Activated CD4-positive, CD25-positive, alpha-beta regulatory T cell treated with anti-CD3 and anti-CD28 coated beads, Interleukin-2, amount 50 U/mL, for 72 hours (primary cell): Measurements from ENCODE around the gene PACC1.

Experiments used
- DNase-seq: peaks from one replicate; pipeline ENCODE4 v3.0.0; 2021

Gene PACC1

DNA sequence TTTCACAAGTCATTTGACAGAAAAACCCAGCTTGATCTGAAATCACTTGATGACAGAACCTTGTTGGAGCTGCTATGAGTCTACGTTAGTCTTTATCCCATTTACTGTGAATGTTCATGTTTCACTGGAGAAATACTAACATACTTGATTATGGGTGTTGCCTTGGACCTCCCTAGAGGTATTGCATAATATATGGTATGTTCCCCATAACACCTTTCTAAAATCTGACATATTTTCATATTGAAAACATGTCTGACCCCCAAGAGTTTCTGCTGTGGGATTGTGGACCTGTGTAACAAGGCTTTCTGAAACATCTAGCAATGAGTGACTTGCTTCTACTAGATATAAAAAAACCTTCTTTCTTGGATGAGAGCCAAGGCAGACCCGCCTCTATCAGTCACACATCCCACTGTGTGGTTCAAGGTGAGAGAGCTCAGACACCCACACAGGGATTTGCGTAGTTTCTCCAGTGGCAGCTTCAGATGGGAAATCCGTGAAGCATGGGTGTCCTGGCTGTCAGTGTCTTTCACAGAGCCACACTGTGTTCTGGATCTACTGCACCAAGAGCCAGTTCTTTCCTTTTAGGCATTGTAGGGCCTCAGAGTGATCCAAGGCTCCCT is 22.6 kb upstream of the PACC1 start:
- no peak for DNase-seq

DNA sequence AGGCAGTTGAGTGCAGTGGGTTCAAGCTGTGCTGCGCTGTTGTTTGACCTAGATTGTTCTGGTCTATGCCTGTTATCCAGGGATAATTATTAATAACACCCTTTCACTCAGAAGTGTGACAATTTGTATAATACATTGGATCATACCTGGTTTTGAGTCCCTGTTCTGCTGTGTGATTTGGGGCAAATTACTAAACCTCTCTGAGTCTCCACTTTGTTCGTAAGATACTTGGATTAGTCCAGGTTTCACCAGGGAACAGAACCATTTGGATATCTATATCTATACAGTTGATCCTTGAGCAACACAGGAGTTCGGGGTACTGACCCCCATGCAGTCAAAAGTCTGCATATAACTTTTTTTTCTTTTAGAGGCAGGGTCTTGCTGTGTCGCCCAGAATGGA is 20.3 kb upstream of the PACC1 start:
- DNase-seq = no peak

DNA sequence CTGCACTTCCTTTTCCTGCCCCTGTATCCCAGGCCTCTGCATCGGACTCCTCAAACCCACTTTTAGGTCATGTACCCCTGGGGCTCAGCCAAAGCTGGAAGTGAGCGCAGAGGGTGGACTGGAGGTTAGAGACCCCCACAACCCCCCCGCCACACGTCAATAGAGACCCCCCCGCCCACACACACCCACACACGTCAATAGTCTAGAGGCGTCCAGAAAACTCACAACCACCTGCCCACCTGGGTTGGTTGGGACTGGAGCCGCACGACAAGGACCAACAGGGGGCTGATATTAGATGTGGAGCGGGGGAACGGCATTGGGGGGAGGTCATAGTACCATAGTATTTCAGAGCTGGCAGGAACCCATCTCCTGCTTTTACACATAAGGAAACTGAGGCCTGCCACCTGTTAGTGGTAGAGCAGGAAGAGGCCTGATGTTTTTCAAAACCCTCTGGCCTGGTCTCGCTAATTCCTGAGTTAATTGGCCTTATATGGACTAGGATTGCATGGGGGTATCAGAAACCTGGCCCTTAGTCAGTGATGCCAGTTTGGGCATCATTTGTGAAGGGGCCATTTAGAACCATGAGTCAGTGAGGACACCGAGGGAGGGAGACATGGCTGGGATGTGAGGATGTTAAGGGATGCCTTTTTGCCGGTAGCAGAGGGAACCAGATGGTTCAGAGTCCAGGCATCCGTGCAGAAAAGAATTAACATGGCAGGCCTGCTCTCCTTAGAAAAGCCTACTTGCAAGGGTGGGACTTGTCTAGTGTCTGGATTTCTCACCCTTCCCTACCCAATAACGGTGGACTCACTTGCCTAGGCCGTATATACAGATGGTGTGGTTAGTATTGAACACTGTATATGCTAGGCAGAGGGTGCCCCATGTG is 19.1 kb upstream of the PACC1 start:
- DNase-seq = no peak

DNA sequence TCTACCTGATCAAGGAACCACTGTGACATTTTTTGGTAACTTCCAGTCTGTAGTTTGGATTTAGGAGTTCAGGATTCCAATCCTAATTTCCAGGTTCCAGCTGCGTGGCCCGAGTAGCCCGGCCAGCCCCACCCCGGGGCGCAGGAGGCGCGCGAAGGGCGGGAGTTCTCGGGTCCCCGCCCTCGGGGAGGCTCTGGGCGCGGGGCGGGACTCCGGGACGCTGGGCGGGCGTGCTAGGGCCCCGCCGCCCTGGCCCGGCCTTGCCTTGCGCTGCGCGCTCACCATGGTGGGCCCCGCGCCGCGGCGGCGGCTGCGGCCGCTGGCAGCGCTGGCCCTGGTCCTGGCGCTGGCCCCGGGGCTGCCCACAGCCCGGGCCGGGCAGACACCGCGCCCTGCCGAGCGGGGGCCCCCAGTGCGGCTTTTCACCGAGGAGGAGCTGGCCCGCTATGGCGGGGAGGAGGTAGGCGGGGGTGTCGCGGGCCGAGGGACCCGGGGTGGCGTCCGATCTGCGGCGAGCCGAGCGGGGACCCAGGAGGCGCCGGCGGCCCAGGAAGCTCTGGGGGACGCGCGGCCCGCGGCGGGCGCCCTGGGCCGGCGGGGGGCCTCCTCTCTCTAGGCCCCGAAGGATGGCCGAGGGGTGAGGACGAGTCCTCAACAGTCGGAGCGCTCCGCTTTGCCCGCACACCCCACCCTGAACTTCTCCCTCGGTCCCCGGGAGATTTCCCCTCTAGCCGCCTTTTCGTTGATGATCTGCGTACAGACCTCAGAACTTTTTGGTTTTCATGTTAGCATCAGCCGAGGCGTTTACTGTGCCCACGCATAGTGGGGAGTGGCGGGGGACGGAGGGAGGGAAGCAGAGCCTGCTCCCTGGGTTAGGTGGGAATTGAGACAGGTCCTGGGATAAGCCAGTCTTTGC is 18.2 kb upstream of the PACC1 start, which contains the start of gene NENF:
NENF (plus strand) TSS at position 260 of the 916 bp plus-strand sequence; CDS start at position 284, 24 bp downstream.
- peak; percentile 87 for DNase-seq

DNA sequence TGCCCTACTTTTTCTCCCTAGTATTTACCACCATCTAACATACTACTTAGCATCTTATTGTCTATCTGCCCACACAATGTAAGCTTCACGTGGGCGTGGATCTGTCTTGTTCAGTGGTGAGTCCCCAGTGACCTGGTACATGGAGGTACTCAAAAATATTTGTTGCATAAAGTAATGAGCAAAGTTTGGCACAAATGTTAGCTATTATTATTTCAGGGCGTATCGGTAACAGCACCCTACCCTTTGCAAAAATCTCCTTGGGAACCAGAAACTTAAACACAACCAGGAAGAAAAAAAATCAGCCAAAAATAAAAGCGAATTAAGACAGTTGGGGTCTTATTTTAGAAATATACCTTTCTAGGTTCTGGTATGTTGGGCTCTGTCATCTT is 17.6 kb upstream of the PACC1 start:
- no peak for DNase-seq

DNA sequence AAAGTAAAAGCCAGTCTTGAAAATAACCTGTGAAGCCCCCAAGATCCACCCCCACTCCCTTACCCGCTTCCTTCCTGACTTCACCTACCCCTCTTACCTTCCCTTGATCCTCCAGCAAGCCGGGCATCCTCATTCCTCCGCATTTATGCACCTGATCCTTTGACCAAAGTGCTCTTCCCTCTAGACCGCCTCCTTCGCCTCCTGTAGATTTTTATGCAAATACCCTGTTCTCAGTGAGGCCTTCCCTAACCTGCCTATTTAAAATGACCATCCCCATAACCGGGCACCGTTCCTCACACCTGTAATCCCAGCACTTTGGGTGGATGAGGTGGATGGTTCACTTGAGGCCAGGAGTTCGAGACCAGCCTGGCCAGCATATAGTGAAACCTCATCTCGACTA is 17.0 kb upstream of the PACC1 start:
- no peak for DNase-seq

DNA sequence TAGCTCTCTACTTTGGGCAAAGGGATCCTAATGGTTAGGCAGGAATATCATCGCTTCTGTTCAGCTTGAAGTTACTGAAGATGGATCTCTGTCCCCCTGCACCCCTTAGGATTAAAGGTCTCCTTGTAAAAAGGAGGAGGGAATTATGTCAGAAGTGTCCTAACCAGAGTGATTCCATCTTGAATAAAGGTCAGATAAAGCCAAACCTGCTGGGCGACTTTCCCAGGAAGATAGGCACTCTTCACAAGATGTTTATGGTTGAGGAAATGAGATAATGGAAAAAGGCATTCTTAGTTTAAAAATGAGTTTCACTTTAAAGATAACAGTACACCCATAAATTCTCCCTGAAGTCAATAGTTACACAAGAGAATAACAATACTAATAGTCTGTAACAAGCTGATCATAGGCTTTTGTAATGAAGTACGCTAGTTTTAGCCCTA is 16.3 kb upstream of the PACC1 start:
- DNase-seq = no peak

DNA sequence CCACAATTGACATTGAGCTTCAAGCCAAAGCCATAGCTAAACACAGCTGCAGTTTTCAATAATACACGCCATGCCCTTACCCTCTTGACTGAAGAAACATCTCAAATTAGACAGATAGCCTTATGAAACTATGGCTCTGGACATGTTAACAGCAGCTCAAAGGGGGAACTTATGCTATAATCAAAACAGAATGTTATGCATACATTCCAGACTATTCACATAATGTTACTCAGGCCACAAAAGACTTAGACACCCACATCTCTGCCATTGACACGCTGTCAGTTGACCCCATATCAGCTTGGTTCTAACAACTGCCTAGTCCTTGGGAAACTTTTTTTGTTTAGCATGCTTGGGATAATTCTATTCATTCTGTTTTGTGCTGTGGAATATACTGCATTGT is 15.7 kb upstream of the PACC1 start:
- DNase-seq = no peak

DNA sequence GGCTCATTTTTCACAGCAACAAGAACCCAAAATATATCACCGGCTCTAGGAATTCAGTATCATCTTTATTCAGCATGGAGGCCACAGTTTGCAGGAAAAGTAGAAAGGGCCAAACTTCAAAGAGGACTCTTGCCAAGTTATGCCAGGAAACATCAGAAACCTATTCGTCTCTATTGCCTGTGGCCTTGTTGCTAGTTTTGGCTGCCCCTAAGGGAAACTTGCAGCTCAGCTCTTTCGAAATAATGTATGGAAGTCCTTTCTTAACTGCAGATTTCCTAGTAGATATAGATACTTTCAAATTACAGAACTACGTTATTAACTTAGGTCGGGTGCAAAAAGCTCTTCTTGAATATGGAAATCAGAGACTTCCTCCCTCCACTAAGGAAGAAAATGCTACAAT is 13.8 kb upstream of the PACC1 start:
- DNase-seq = no peak

DNA sequence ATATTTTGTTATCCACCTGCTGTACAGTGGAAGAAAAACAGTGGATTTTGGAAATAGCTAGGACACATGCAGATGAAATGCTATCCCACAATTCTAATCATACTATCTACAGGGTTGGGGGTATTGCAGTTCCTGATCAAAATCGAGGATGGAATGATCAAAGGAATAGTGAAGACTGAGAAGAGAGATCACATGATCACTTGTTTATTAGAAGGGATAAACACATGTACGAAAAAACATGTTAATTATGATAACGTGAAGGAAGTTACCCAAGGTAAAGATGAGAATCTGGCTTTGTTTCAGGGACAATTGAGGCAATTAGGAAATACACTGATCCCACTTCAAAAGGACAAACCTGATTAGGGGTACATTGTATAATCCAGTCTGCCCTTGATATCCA is 9.2 kb upstream of the PACC1 start:
- DNase-seq = no peak

DNA sequence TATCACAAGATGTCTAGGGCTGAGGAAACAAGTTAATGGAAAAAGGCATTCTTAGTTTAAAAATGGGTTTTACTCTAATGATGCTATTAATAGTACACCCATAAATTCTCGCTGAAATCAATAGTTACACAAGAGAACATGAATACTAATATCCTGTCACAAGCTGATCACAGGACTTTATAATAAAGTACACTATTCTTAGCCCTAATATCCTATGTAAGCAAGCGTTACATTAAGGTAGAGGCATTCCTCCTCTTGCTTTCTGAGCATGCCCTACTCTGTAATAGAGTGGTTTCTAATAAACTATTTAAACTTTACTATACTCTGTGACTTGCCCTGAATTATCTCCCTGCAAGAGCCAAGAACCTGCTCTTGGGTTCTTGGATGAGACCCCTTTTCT is 6.5 kb upstream of the PACC1 start:
- no peak for DNase-seq

DNA sequence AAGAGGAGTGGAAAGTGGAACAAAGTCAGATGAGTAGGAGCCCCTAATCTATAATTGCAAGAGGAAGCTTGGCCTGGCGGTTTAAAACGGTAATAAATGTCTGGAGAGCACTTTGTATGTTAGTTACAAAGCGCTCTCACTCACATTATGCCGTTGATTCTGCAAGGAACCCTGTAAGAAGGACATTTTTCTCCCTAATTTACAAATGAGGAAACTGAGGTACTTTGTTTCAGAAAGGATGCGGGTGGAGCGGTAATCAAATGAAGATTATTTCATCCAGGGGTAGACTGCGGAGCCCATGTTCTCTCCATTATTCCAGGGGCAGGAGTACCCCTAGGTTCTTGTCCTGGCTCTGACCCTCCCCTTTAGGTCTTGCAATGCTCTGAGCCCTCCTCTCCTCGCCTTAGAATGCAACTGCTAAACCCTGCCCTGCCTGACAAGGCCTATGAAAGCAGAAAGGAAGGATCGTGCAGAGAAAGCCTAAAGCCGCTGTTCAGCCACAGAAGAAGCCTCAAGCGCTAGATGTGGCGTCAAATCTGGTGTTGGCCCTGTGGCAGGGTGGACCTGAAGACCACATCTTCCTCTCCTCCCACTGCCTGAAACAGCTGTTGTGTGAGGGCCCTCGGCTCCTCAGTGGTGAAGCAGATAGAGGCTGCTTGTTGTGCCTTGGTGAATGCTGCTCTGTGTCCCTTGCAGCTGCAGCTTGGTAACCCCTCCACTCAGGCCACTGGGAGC is 588 bp upstream of the PACC1 start:
- no peak for DNase-seq

DNA sequence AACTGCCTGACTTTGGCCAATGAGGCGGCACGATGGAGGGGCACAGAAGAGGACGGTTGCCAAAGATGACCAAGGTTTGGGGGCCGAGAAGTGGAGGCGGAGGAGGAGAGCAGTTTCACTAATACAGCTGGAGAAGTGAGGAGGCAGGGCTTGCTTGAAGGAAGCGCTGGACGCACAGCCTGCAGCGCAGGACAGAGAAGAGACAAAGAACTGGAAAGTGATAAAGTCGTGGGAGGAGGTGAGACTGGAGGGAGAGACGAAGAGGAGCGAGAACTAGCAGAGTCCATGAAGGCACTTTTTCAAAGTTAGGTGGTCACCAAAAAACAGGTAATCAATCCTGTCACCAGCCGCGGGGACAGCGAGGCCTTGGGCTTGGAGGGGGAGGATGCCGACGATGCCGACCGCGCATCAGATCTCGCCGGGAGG is 771 bp downstream of the PACC1 start:
- no peak for DNase-seq

DNA sequence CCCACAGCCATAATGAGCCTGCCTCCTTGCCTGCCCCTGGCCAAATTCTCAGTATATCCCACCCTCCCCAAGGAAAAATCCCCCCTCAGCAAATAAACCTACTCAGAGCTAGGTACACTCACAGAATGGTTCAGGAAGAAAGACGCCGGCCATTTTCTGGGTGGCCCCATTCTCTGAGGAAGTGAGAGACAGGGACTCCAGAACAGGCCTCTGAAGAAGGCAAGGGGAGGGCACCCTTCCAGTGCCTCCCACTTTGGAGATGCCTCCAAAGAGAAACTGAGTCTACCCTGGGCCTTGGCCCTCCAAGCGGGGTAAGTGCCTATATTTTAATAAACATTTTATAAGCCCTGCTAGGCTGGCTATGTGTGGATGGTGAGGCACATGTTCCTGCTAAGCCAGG is 2.3 kb downstream of the PACC1 start:
- no peak for DNase-seq

DNA sequence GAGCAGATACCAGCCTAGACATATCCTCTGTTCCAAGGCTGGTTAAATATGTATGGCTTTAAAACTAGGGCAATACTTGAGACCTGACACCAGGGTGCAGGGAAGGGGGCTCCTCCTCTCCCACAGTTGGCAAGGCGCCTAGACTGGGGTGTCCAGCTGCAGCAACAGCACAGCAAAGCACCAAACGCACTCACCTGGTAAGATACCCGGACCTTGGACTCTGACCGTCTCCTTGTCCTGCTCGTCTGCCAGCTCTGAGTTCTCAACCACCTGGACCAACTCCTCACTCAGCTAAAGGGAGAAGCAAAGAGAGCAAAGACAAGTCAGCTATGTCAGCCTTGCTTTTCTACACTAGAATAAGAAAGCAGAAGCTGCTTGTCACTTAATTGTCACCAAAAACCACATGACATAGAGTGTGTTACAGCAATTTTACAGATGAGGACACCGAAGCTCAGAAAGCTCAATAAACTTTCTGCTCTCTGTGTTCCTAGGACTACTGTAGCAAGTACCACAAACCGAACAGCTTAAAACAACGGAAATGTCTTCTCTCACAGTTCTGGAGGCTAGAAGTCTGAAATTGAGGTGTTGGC is 4.4 kb downstream of the PACC1 start:
- DNase-seq = no peak

DNA sequence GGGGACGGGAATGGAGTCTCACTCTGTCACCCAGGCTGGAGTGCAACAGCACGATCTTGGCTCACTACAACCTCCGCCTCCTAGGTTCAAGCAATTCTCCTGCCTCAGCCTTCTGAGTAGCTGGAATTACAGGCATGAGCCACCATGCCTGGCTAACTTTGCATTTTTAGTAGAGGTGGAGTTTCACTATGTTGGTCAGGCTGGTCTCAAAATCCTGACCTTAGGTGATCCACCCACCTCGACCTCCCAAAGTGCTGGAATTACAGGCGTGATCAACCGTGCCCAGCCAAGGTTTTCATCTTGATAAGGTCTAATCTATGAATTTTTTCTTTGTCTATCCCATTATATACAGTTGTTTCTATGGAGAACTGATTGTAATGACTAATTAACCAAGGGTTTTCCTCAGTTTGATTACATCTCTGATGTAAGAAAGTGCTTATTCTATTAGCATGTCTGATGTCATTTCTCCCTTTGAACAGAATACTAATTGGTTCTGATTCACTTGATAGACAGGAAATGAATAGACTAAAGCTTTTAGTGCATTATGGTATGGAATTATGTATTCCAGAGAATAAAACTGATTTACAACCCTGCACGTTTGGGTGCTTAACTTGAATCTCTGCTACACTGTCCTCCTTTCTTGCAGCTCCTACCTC is 11.9 kb downstream of the PACC1 start:
- DNase-seq = no peak

DNA sequence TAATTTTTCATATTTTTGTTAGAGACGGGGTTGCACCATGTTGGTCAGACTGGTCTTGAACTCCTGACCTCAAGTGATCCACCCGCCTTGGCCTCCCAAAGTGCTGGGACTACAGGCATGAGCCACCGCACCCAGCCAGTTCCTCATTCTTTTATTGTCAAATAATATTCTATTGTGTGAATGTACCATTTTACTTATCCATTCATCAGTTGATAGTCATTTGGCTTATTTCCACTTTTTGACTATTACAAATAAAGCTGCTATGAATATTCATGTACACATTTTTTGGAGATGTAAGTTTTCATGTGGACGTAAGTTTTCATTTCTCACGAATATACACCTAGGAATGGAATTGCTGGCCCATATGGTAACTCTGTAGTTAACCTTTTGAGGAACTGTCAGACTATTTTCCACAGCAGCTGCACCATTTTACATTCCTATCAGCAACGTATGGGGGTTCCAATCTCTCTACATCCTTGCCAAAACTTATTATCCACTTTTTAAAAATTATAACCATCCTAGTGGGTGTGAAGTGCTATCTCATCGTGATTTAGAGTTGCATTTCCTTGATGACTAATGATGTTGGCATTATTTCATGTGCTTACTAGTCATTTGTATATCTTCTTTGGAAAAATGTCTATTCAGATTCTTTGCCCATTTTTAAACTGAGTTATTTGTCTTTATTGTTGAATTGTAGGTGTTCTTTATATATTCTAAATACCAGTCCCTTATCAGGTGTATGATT is 12.7 kb downstream of the PACC1 start:
- no peak for DNase-seq

DNA sequence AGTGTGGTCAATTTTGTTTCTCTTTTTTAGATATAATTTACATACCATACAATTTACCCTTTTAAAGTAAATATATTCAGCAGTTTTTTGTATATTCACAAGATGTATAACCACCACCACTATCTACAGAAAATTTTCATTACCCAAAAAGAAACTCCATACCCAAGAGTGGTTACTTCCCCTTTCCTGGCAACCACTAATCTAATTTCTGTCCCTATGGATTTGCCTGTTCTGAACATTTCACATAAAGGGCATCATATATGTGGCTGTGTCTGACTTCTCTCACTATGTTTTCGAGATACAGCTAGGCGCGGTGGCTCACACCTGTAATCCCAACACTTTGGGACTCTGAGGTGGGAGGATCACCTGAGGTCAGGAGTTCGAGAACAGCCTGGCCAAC is 13.6 kb downstream of the PACC1 start:
- DNase-seq = no peak

DNA sequence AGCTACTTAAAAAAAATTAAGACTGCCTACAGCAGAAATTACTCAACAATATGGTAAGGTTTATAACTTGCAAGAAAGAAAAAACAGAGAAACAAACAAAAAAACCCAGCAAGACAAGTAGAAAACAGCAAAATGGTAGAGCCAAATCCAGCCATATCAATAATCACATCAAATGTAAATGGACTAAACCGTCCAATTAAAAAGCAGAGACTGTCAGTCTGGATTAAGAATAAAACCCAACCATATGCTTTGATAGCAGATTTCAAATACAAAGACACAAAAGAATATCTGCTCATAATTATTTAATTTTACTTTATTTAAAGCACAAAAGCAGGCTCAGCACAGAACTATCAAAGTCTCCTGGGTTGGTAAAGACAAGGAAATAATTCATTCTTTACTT is 17.5 kb downstream of the PACC1 start:
- DNase-seq = no peak

DNA sequence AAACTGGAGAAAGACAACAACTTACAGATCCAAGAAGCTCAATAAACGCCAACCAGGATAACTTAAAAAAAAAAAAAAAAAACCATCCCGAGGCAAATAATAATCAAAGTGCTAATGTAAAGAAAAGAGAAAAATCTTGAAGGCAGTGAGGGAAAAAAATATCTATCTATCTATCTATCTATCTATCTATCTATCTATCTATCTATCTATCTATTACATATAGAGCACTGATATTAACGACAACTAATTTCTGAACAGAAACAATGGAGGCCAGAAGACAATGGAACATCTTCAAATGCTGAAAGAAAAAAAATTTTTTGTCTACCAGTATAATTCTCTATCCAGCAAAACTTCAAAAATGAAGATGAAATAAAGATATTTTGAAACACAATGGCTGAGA is 18.0 kb downstream of the PACC1 start:
- DNase-seq = no peak
